Mesodermal cell (in vitro differentiated cells): ENCODE data around the gene SOX12.
"Not testable (repeated sequence)": the region's sequence is repeated elsewhere in the genome, so short reads cannot be mapped to it uniquely, and the experiment has no call there.

Experiments used
- H3K27ac ChIP-seq: 2 replicates; pipeline ENCODE4 v1.7.0; 2013; ENCODE audit warnings: mild to moderate bottlenecking, low read depth, low read length, moderate library complexity; ENCODE audit not compliant: severe bottlenecking
- H3K36me3 ChIP-seq: 2 replicates; pipeline ENCODE4 v1.7.1; 2013; ENCODE audit warnings: mild to moderate bottlenecking, low read length, moderate library complexity; ENCODE audit not compliant: control insufficient read depth, insufficient read depth
- H3K4me1 ChIP-seq: one replicate; pipeline ENCODE4 v1.7.1; 2013; ENCODE audit warnings: mild to moderate bottlenecking, low read length; ENCODE audit not compliant: insufficient read depth, control insufficient read depth, poor library complexity, severe bottlenecking
- H3K4me3 ChIP-seq: 2 replicates; pipeline ENCODE4 v1.7.0; 2013; ENCODE audit warnings: low read length, control low read depth, mild to moderate bottlenecking; ENCODE audit not compliant: insufficient read depth, poor library complexity, severe bottlenecking; ENCODE audit errors: extremely low read depth
- H3K9me3 ChIP-seq: 2 replicates; pipeline ENCODE4 v1.7.1; 2013; ENCODE audit warnings: mild to moderate bottlenecking, low read length, moderate library complexity; ENCODE audit not compliant: control insufficient read depth
- WGBS, 2 experiments: methylation state at CpG; one replicate each; pipeline ENCODE4 v1.1.5; 2013; ENCODE audit warnings: missing lambda C conversion rate in 2 of 2; ENCODE audit not compliant: insufficient coverage in 2 of 2; 5-methylcytosine and 5-hydroxymethylcytosine counted together

The SOX12 gene

GRCh38 chr20:364905-365794, 39.8 kb downstream of the SOX12 start:
- no peak overlapping the region for H3K27ac ChIP-seq
- H3K9me3 ChIP-seq, result no peaks in the 10 kb centered on the region
- H3K36me3 ChIP-seq, result no peaks in the 10 kb centered on the region
- WGBS, 2 experiments, result 90 to 95% methylated on average over 5 to 8 of the region's 9 CpGs
- H3K4me1 ChIP-seq, result peaks cover 8% of the 10 kb centered on the region
- no peak overlapping the region for H3K4me3 ChIP-seq

- H3K4me1 ChIP-seq, result peaks cover 10% of the 10 kb centered on the region
- no peak overlapping the region for H3K27ac ChIP-seq
- no peaks in the 10 kb centered on the region for H3K9me3 ChIP-seq
- H3K36me3 ChIP-seq, result no peaks in the 10 kb centered on the region
- no peak overlapping the region for H3K4me3 ChIP-seq
- WGBS, 2 experiments, result 93 to 96% methylated on average over 4 to 6 of the region's 7 CpGs
Observed at GRCh38 chr20:366041-366718, 40.8 kb downstream of the SOX12 start.

- WGBS, 2 experiments, result 73 to 98% methylated on average over 3 to 7 of the region's 13 CpGs
- peaks cover 15% of the 10 kb centered on the region for H3K4me1 ChIP-seq
- no peaks in the 10 kb centered on the region for H3K36me3 ChIP-seq
- no peak overlapping the region for H3K27ac ChIP-seq
- no peak overlapping the region for H3K4me3 ChIP-seq
- no peaks in the 10 kb centered on the region for H3K9me3 ChIP-seq
Observed at GRCh38 chr20:366719-367485, 41.5 kb downstream of the SOX12 start.

GRCh38 chr20:367486-367887, 42.1 kb downstream of the SOX12 start:
- Histone ChIP-seq H3K36me3 (no peaks in the 10 kb centered on the region), H3K9me3 (no peaks in the 10 kb centered on the region), H3K4me1 (peaks cover 19% of the 10 kb centered on the region), H3K27ac (no peak overlapping the region), H3K4me3 (no peak overlapping the region)
- WGBS, 2 experiments, result 63 to 83% methylated on average over 7 to 8 of the region's 8 CpGs

GRCh38 chr20:368915-369314, 43.6 kb downstream of the SOX12 start:
- Histone ChIP-seq H3K4me3 (no peak overlapping the region), H3K27ac (no peak overlapping the region), H3K36me3 (no peaks in the 10 kb centered on the region), H3K4me1 (peaks cover 25% of the 10 kb centered on the region), H3K9me3 (no peaks in the 10 kb centered on the region)
- 93 to 100% methylated on average over 4 of the region's 4 CpGs for WGBS, 2 experiments

GRCh38 chr20:370151-370600, 44.8 kb downstream of the SOX12 start:
- H3K4me1 ChIP-seq, result peaks cover 25% of the 10 kb centered on the region
- no peaks in the 10 kb centered on the region for H3K9me3 ChIP-seq
- WGBS, 2 experiments, result 93 to 99% methylated on average over 7 of the region's 7 CpGs
- H3K27ac ChIP-seq, result no peak overlapping the region
- no peaks in the 10 kb centered on the region for H3K36me3 ChIP-seq
- H3K4me3 ChIP-seq, result no peak overlapping the region

GRCh38 chr20:370977-371754, 45.8 kb downstream of the SOX12 start:
- H3K4me1 ChIP-seq, result peaks cover 25% of the 10 kb centered on the region
- H3K4me3 ChIP-seq, result no peak overlapping the region
- no peaks in the 10 kb centered on the region for H3K9me3 ChIP-seq
- H3K36me3 ChIP-seq, result no peaks in the 10 kb centered on the region
- 79 to 83% methylated on average over 4 to 6 of the region's 7 CpGs for WGBS, 2 experiments
- H3K27ac ChIP-seq, result peak overlapping the region; percentile 87

- Histone ChIP-seq H3K36me3 (no peaks in the 10 kb centered on the region), H3K4me1 (peaks cover 25% of the 10 kb centered on the region), H3K9me3 (no peaks in the 10 kb centered on the region), H3K4me3 (no peak overlapping the region), H3K27ac (peak overlapping the region; percentile 87)
- WGBS, 2 experiments, result 87 to 96% methylated on average over 4 to 9 of the region's 10 CpGs
Observed at GRCh38 chr20:371755-372542, 46.6 kb downstream of the SOX12 start.

- not testable (repeated sequence) for H3K9me3 ChIP-seq, H3K36me3 ChIP-seq, H3K4me3 ChIP-seq
- H3K4me1 ChIP-seq, result peaks cover 25% of the 10 kb centered on the region
- H3K27ac ChIP-seq, result peak overlapping the region; percentile 87
- 89 to 96% methylated on average over 9 of the region's 11 CpGs for WGBS, 2 experiments
Observed at GRCh38 chr20:372543-373082, 47.3 kb downstream of the SOX12 start.
